ENCODE data around the gene GSTM3.

The GSTM3 gene

DNA sequence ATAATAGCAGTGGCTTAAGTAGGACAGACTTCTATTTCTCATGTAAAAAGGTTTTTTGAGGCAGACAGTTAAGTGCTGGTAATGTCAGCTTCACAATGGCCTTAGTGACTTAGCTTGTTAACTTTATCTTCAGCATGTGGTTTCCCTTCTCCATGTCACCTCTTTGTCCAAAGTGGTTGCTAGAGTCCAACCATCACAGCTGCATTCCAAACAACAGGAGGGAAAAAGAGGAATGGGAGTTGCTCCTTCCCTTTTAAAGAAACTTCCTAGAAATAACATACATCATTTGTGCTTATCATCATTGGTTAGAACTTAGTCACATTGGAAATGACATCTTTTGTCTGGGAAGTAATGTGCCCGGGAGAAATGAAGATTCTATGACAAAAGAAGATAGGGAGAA, 18.9 kb downstream of the GSTM3 start:
- Histone ChIP-seq H4K20me1 (ENCODE audit: insufficient read depth, low read length) (no peaks in the 10 kb centered on the region), H3K4me3 (ENCODE audit: low read depth, low read length, poor library complexity, severe bottlenecking) (no peak overlapping the region), H3K27ac (ENCODE audit: low read depth, low read length, poor library complexity, severe bottlenecking) (no peak overlapping the region), H3K27me3 (ENCODE audit: insufficient read depth, low read length) (peaks cover 8% of the 10 kb centered on the region; the same call in 1 of the 2 replicates), H3K4me2 (ENCODE audit: low read length) (no peak overlapping the region), H3K9me2 (ENCODE audit: low read depth, low read length) (no peaks in the 10 kb centered on the region), H3K9me3 (ENCODE audit: low read length) (no peaks in the 10 kb centered on the region), H3K79me2 (ENCODE audit: insufficient read depth, low read length) (no peaks in the 10 kb centered on the region), H3K36me3 (ENCODE audit: insufficient read depth, low read length) (no peaks in the 10 kb centered on the region), H3K9ac (ENCODE audit: low read length) (no peak overlapping the region), H3K4me1 (ENCODE audit: insufficient read depth, low read length, severe bottlenecking) (no peaks in the 10 kb centered on the region), H2AFZ (ENCODE audit: low read length) (no peak overlapping the region), H3F3A (ENCODE audit: insufficient read depth, low read length) (no peaks in the 10 kb centered on the region)
- TF ChIP-seq, protein P1, sequence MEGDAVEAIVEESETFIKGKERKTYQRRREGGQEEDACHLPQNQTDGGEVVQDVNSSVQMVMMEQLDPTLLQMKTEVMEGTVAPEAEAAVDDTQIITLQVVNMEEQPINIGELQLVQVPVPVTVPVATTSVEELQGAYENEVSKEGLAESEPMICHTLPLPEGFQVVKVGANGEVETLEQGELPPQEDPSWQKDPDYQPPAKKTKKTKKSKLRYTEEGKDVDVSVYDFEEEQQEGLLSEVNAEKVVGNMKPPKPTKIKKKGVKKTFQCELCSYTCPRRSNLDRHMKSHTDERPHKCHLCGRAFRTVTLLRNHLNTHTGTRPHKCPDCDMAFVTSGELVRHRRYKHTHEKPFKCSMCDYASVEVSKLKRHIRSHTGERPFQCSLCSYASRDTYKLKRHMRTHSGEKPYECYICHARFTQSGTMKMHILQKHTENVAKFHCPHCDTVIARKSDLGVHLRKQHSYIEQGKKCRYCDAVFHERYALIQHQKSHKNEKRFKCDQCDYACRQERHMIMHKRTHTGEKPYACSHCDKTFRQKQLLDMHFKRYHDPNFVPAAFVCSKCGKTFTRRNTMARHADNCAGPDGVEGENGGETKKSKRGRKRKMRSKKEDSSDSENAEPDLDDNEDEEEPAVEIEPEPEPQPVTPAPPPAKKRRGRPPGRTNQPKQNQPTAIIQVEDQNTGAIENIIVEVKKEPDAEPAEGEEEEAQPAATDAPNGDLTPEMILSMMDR (IDR thresholded peaks at IDR 0.05; ENCODE audit: low read length) = no peak
- no peak for TF ChIP-seq EZH2 (IDR thresholded peaks at IDR 0.05; ENCODE audit: borderline replicate concordance, low read length)

DNA sequence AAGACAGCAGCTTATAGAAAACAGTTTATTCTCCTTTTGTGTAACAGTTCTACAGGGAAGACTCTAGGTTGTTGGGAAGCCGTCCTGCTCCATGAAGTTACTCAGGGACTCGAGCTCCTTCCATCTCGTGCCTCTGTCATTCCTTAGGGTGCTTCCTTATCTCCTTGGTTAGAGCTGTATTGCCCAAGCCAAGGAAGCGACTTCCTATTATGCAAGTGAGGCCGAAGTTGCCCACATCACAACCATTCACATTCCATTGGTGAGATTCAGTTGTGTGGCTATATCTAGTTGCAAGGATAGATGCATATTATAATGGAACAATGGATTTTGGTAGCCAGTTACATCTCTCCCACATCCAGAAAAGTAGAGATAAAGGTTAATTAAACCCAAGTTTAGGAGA, 19.8 kb downstream of the GSTM3 start:
- Histone ChIP-seq H3K4me1 (ENCODE audit: insufficient read depth, low read length, severe bottlenecking) (no peaks in the 10 kb centered on the region), H3K9me3 (ENCODE audit: low read length) (no peaks in the 10 kb centered on the region), H3K27me3 (ENCODE audit: insufficient read depth, low read length) (peaks cover 6% of the 10 kb centered on the region; the same call in 1 of the 2 replicates), H3K36me3 (ENCODE audit: insufficient read depth, low read length) (no peaks in the 10 kb centered on the region), H3K79me2 (ENCODE audit: insufficient read depth, low read length) (no peaks in the 10 kb centered on the region), H3F3A (ENCODE audit: insufficient read depth, low read length) (no peaks in the 10 kb centered on the region), H4K20me1 (ENCODE audit: insufficient read depth, low read length) (no peaks in the 10 kb centered on the region), H3K9me2 (ENCODE audit: low read depth, low read length) (no peaks in the 10 kb centered on the region), H3K27ac (ENCODE audit: low read depth, low read length, poor library complexity, severe bottlenecking) (no peak overlapping the region), H3K4me3 (ENCODE audit: low read depth, low read length, poor library complexity, severe bottlenecking) (no peak overlapping the region), H3K4me2 (ENCODE audit: low read length) (no peak overlapping the region), H3K9ac (ENCODE audit: low read length) (no peak overlapping the region), H2AFZ (ENCODE audit: low read length) (no peak overlapping the region)
- TF ChIP-seq, protein P1 (IDR thresholded peaks at IDR 0.05; ENCODE audit: low read length) = no peak
- no peak for TF ChIP-seq EZH2 (IDR thresholded peaks at IDR 0.05; ENCODE audit: borderline replicate concordance, low read length)

DNA sequence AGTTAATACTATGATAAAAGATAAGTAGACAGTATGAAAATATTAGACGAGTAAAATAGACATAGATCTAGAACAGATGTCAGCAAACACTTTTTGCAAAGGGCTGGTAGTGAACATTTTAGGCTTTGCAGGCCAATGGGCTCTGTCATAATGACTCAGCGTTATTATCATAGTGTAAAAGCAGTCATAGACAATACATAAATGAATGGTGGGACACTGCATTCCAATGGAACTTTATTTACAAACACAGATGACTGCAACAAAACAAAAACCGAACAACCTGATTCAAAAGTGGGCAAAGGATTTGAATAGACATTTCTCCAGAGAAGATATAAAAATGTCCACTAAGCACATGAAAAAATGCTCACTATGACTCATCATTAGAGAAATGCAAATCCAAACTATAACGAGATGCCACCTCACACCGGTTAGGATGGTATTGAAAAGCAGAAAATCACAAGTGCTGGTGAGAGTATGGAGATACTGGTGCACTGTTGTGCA, 21.5 kb downstream of the GSTM3 start:
- Histone ChIP-seq H3K27ac (ENCODE audit: low read depth, low read length, poor library complexity, severe bottlenecking) (no peak overlapping the region), H3K4me3 (ENCODE audit: low read depth, low read length, poor library complexity, severe bottlenecking) (no peak overlapping the region), H3K9ac (ENCODE audit: low read length) (no peak overlapping the region), H3K4me2 (ENCODE audit: low read length) (no peak overlapping the region), H3K79me2 (ENCODE audit: insufficient read depth, low read length) (no peaks in the 10 kb centered on the region), H3K27me3 (ENCODE audit: insufficient read depth, low read length) (peaks cover 6% of the 10 kb centered on the region; the same call in 1 of the 2 replicates), H3K36me3 (ENCODE audit: insufficient read depth, low read length) (no peaks in the 10 kb centered on the region), H2AFZ (ENCODE audit: low read length) (no peak overlapping the region), H3K4me1 (ENCODE audit: insufficient read depth, low read length, severe bottlenecking) (no peaks in the 10 kb centered on the region), H3K9me3 (ENCODE audit: low read length) (no peaks in the 10 kb centered on the region), H3F3A (ENCODE audit: insufficient read depth, low read length) (no peaks in the 10 kb centered on the region), H3K9me2 (ENCODE audit: low read depth, low read length) (no peaks in the 10 kb centered on the region), H4K20me1 (ENCODE audit: insufficient read depth, low read length) (no peaks in the 10 kb centered on the region)
- no peak for TF ChIP-seq EZH2 (IDR thresholded peaks at IDR 0.05; ENCODE audit: borderline replicate concordance, low read length)
- TF ChIP-seq, protein P1 (IDR thresholded peaks at IDR 0.05; ENCODE audit: low read length) = no peak

Measured in OCI-LY1 (cell line).